ENCODE measurements around the gene ZNF670.

The ZNF670 gene

GRCh38 chr1:247088967-247089366, 10.4 kb upstream of the ZNF670 start:
- Histone ChIP-seq H3K36me3 (ENCODE audit: low read depth) (no peaks in the 10 kb centered on the region), H3K9me3 (ENCODE audit: severe bottlenecking) (no peaks in the 10 kb centered on the region), H3K4me3 (ENCODE audit: severe bottlenecking) (no peak overlapping the region), H3K27ac (ENCODE audit: poor library complexity, severe bottlenecking) (no peak overlapping the region), H3K4me1 (ENCODE audit: insufficient read depth, poor library complexity, severe bottlenecking) (no peaks in the 10 kb centered on the region), H3K27me3 (ENCODE audit: insufficient read depth, poor library complexity, severe bottlenecking) (no peaks in the 10 kb centered on the region)
- no peak for TF ChIP-seq CTCF (IDR thresholded peaks at IDR 0.05; ENCODE audit: poor library complexity, severe bottlenecking)
- ATAC-seq (ENCODE audit: low read depth) (no peak), DNase-seq (ENCODE audit: low spot score) (no peak)

GRCh38 chr1:247087256-247087655, 8.6 kb upstream of the ZNF670 start:
- no peaks in the 10 kb centered on the region for H3K36me3 ChIP-seq (ENCODE audit: low read depth)
- H3K27ac ChIP-seq (ENCODE audit: poor library complexity, severe bottlenecking) = no peak overlapping the region
- H3K4me1 ChIP-seq (ENCODE audit: insufficient read depth, poor library complexity, severe bottlenecking) = no peaks in the 10 kb centered on the region
- H3K9me3 ChIP-seq (ENCODE audit: severe bottlenecking) = no peaks in the 10 kb centered on the region
- no peaks in the 10 kb centered on the region for H3K27me3 ChIP-seq (ENCODE audit: insufficient read depth, poor library complexity, severe bottlenecking)
- ATAC-seq (ENCODE audit: low read depth) = no peak
- no peak for TF ChIP-seq CTCF (IDR thresholded peaks at IDR 0.05; ENCODE audit: poor library complexity, severe bottlenecking)
- no peak overlapping the region for H3K4me3 ChIP-seq (ENCODE audit: severe bottlenecking)
- DNase-seq (ENCODE audit: low spot score) = no peak

GRCh38 chr1:247085310-247085709, 6.7 kb upstream of the ZNF670 start:
- H3K4me1 ChIP-seq (ENCODE audit: insufficient read depth, poor library complexity, severe bottlenecking) = no peaks in the 10 kb centered on the region
- no peak overlapping the region for H3K4me3 ChIP-seq (ENCODE audit: severe bottlenecking)
- H3K27ac ChIP-seq (ENCODE audit: poor library complexity, severe bottlenecking) = no peak overlapping the region
- H3K36me3 ChIP-seq (ENCODE audit: low read depth) = no peaks in the 10 kb centered on the region
- no peaks in the 10 kb centered on the region for H3K9me3 ChIP-seq (ENCODE audit: severe bottlenecking)
- TF ChIP-seq CTCF (IDR thresholded peaks at IDR 0.05; ENCODE audit: poor library complexity, severe bottlenecking) = no peak
- DNase-seq (ENCODE audit: low spot score) (no peak), ATAC-seq (ENCODE audit: low read depth) (no peak)
- H3K27me3 ChIP-seq (ENCODE audit: insufficient read depth, poor library complexity, severe bottlenecking) = no peaks in the 10 kb centered on the region

GRCh38 chr1:247084771-247085170, 6.2 kb upstream of the ZNF670 start:
- DNase-seq (ENCODE audit: low spot score) = no peak
- no peaks in the 10 kb centered on the region for H3K36me3 ChIP-seq (ENCODE audit: low read depth)
- no peak for ATAC-seq (ENCODE audit: low read depth)
- no peaks in the 10 kb centered on the region for H3K4me1 ChIP-seq (ENCODE audit: insufficient read depth, poor library complexity, severe bottlenecking)
- no peak overlapping the region for H3K4me3 ChIP-seq (ENCODE audit: severe bottlenecking)
- TF ChIP-seq CTCF (IDR thresholded peaks at IDR 0.05; ENCODE audit: poor library complexity, severe bottlenecking) = no peak
- no peaks in the 10 kb centered on the region for H3K27me3 ChIP-seq (ENCODE audit: insufficient read depth, poor library complexity, severe bottlenecking)
- H3K27ac ChIP-seq (ENCODE audit: poor library complexity, severe bottlenecking) = no peak overlapping the region
- H3K9me3 ChIP-seq (ENCODE audit: severe bottlenecking) = no peaks in the 10 kb centered on the region

GRCh38 chr1:247079141-247079874, 697 bp upstream of the ZNF670 start:
- peak overlapping the region; percentile 50 for H3K4me3 ChIP-seq (ENCODE audit: severe bottlenecking)
- no peak for TF ChIP-seq CTCF (IDR thresholded peaks at IDR 0.05; ENCODE audit: poor library complexity, severe bottlenecking)
- H3K4me1 ChIP-seq (ENCODE audit: insufficient read depth, poor library complexity, severe bottlenecking) = peaks cover 3% of the 10 kb centered on the region
- no peak for ATAC-seq (ENCODE audit: low read depth)
- no peak for DNase-seq (ENCODE audit: low spot score)
- no peaks in the 10 kb centered on the region for H3K36me3 ChIP-seq (ENCODE audit: low read depth)
- no peaks in the 10 kb centered on the region for H3K9me3 ChIP-seq (ENCODE audit: severe bottlenecking)
- H3K27ac ChIP-seq (ENCODE audit: poor library complexity, severe bottlenecking) = no peak overlapping the region
- no peaks in the 10 kb centered on the region for H3K27me3 ChIP-seq (ENCODE audit: insufficient read depth, poor library complexity, severe bottlenecking)
